Esophagus muscularis mucosa (tissue), 4 donors: ENCODE data around the gene CNOT1. TPM values are rescaled to one million over a fixed set of nuclear protein-coding genes. Genes with fewer than 3 reads are reported as not detected.
"Not testable (repeated sequence)": the region's sequence is repeated elsewhere in the genome, so short reads cannot be mapped to it uniquely, and the experiment has no call there.

ENCODE experiments used
- DNase-seq: peaks from one replicate; pipeline ENCODE4 v3.0.0-alpha.2; 2017; ENCODE audit errors: extremely low spot score
- H3K27ac ChIP-seq, 4 donors: fragments of 200-600 bp; sonication (generic); replicated peaks in 1 of 4; 1 replicate in 3 of 4; 2 replicates in 1 of 4; pipeline ENCODE4 v1.5.1; 2016 to 2019; ENCODE audit warnings: mild to moderate bottlenecking in 1 of 4
- H3K27me3 ChIP-seq, 4 donors: fragments of 200-600 bp; sonication (generic); one replicate each; pipeline versions ENCODE4 v1.5.1 to v1.6.0; 2016 to 2019
- H3K36me3 ChIP-seq, 4 donors: fragments of 200-600 bp; sonication (generic); one replicate each; pipeline ENCODE4 v1.5.1; 2016 to 2019
- H3K4me1 ChIP-seq, 4 donors: fragments of 200-600 bp; sonication (generic); one replicate each; pipeline ENCODE4 v1.5.1; 2016 to 2019
- H3K4me3 ChIP-seq, 4 donors: fragments of 200-600 bp; sonication (generic); 1 replicate in 2 of 4; 2 replicates in 2 of 4; pipeline ENCODE4 v1.5.1; 2016 to 2019; ENCODE audit warnings: mild to moderate bottlenecking in 4 of 4, moderate library complexity in 1 of 4
- H3K9me3 ChIP-seq, 4 donors: fragments of 200-600 bp; sonication (generic); 1 replicate in 3 of 4; 2 replicates in 1 of 4; pipeline ENCODE4 v1.5.1; 2016 to 2019
- CTCF ChIP-seq, 3 experiments: fragments of 200-600 bp in 2 of 3; fragments of 450-650 bp in 1 of 3; sonication (generic) in 2 of 3; IDR thresholded peaks; one replicate each; pipeline ENCODE4 v1.5.1; 2017 to 2019; ENCODE audit warnings: antibody characterized with exemption in 3 of 3, mild to moderate bottlenecking in 2 of 3, moderate library complexity in 1 of 3
- EP300 ChIP-seq: sonication (generic); formaldehyde crosslinking; IDR thresholded peaks from one replicate; pipeline ENCODE4 v1.6.1; 2017; ENCODE audit warnings: antibody characterized with exemption
- POLR2A ChIP-seq: fragments of 450-650 bp; IDR thresholded peaks from one replicate; pipeline ENCODE4 v1.6.1; 2017; ENCODE audit warnings: antibody characterized with exemption, moderate library complexity, mild to moderate bottlenecking, low read depth
- POLR2AphosphoS5 ChIP-seq, 2 donors: sonication (generic); formaldehyde crosslinking; IDR thresholded peaks; one replicate each; pipeline ENCODE4 v1.6.1; 2017; ENCODE audit warnings: antibody characterized with exemption in 2 of 2
- whole genome bisulfite sequencing: methylation state at CpG from one replicate; pipeline ENCODE4 v1.1.5; 2018; 5-methylcytosine and 5-hydroxymethylcytosine counted together
- intact Hi-C: fragments of 100-400 bp; cut with DNase I; formaldehyde crosslinking; loops from one replicate; pipeline ENCODE4 v1.15.1; 2023
- total RNA-seq, 4 donors: library from RNA; depleted of rRNA; stranded (reverse); fragments of >200 nt; gene quantifications; one replicate each; pipeline versions ENCODE4 v1.1.0 to v1.2.1, GENCODE V29; 2016

The CNOT1 gene
- total RNA-seq, 4 donors from 2014 or later = 92.1 to 97.6 (median 95.6) TPM

GRCh38 chr16:58578642-58579041, 51.0 kb downstream of the CNOT1 start:
- intact Hi-C loops = loop anchor here (10.0 kb wide), 1 partner anchor 54 kb away; no protein-coding TSS in a partner anchor
- no peak for TF ChIP-seq EP300
- no peak for TF ChIP-seq POLR2A
- TF ChIP-seq CTCF (IDR thresholded peaks at IDR 0.05) = no peak
- no peak for TF ChIP-seq POLR2AphosphoS5 (IDR thresholded peaks at IDR 0.05)
- H3K36me3 ChIP-seq = peaks cover 89 to 100% (median 96%) of the 10 kb centered on the region in 4 donors

GRCh38 chr16:58577141-58577540, 52.5 kb downstream of the CNOT1 start:
- intact Hi-C loops = loop anchor here (10.0 kb wide), 1 partner anchor 52 kb away; no protein-coding TSS in a partner anchor
- 60% methylated on average over 1 of the region's 1 CpG for WGBS
- Histone ChIP-seq H3K9me3 (no peaks in the 10 kb centered on the region), H3K27me3 (no peaks in the 10 kb centered on the region), H3K27ac (no peak overlapping the region), H3K4me1 (no peaks in the 10 kb centered on the region), H3K4me3 (no peak overlapping the region), H3K36me3 (peaks cover 89 to 100% (median 96%) of the 10 kb centered on the region in 4 donors)
- DNase-seq = no peak
- TF ChIP-seq POLR2A = no peak
- no peak for TF ChIP-seq POLR2AphosphoS5 (IDR thresholded peaks at IDR 0.05)
- no peak for TF ChIP-seq EP300
- no peak for TF ChIP-seq CTCF (IDR thresholded peaks at IDR 0.05)

More at GRCh38 chr16:58578642-58579041, 51.0 kb downstream of the CNOT1 start:
- H3K27me3 ChIP-seq = no peaks in the 10 kb centered on the region
- 82% methylated on average over 3 of the region's 3 CpGs for WGBS
- no peak for DNase-seq
- no peak overlapping the region for H3K27ac ChIP-seq
- no peaks in the 10 kb centered on the region for H3K9me3 ChIP-seq
- no peaks in the 10 kb centered on the region for H3K4me1 ChIP-seq
- H3K4me3 ChIP-seq = no peak overlapping the region

GRCh38 chr16:58574895-58575294, 54.7 kb downstream of the CNOT1 start:
- no peak for DNase-seq
- H3K36me3 ChIP-seq = peaks cover 81 to 99% (median 91%) of the 10 kb centered on the region in 4 donors
- H3K4me3 ChIP-seq = no peak overlapping the region
- H3K4me1 ChIP-seq = no peaks in the 10 kb centered on the region
- TF ChIP-seq POLR2A (no peak), EP300 (no peak), POLR2AphosphoS5 (IDR thresholded peaks at IDR 0.05) (no peak), CTCF (IDR thresholded peaks at IDR 0.05) (no peak)
- no peaks in the 10 kb centered on the region for H3K27me3 ChIP-seq
- 86% methylated on average over 4 of the region's 4 CpGs for WGBS
- no peaks in the 10 kb centered on the region for H3K9me3 ChIP-seq
- intact Hi-C loops = loop anchor here (10.0 kb wide), 1 partner anchor 50 kb away; no protein-coding TSS in a partner anchor
- no peak overlapping the region for H3K27ac ChIP-seq

GRCh38 chr16:58565697-58566096, 63.9 kb downstream of the CNOT1 start:
- 96% methylated on average over 4 of the region's 4 CpGs for WGBS
- H3K9me3 ChIP-seq, DNase-seq, H3K4me3 ChIP-seq, intact Hi-C loops, H3K4me1 ChIP-seq, H3K27me3 ChIP-seq, H3K27ac ChIP-seq: not testable (repeated sequence)
- peaks cover 22 to 89% (median 54%) of the 10 kb centered on the region in 4 donors for H3K36me3 ChIP-seq

GRCh38 chr16:58563775-58564174, 65.9 kb downstream of the CNOT1 start:
- Histone ChIP-seq H3K27me3 (no peaks in the 10 kb centered on the region), H3K9me3 (no peaks in the 10 kb centered on the region), H3K4me3 (no peak overlapping the region), H3K27ac (no peak overlapping the region), H3K36me3 (peaks cover 24 to 87% (median 54%) of the 10 kb centered on the region in 4 donors), H3K4me1 (peaks cover 0 to 5% (median 1%) of the 10 kb centered on the region in 4 donors)
- 85% methylated on average over 4 of the region's 4 CpGs for WGBS
- no peak for DNase-seq
- TF ChIP-seq POLR2AphosphoS5 (IDR thresholded peaks at IDR 0.05) = no peak
- TF ChIP-seq CTCF (IDR thresholded peaks at IDR 0.05) = no peak
- TF ChIP-seq POLR2A = no peak
- TF ChIP-seq EP300 = no peak
- intact Hi-C loops = no loop called here
